Lower leg skin (tissue), 3 donors: ENCODE data around the gene FGFR2.

Source experiments
- POLR2A ChIP-seq, 2 donors: fragments of 450-650 bp; IDR thresholded peaks; one replicate each; pipeline ENCODE4 v1.6.1; 2016 to 2017; ENCODE audit warnings: antibody characterized with exemption in 2 of 2, mild to moderate bottlenecking in 1 of 2, moderate library complexity in 1 of 2
- TF ChIP-seq, protein P1 (sequence below), 3 donors: fragments of 450-650 bp; IDR thresholded peaks; one replicate each; pipeline ENCODE4 v1.5.1; 2016; ENCODE audit warnings: antibody characterized with exemption in 3 of 3, mild to moderate bottlenecking in 3 of 3, moderate library complexity in 2 of 3

DNA sequence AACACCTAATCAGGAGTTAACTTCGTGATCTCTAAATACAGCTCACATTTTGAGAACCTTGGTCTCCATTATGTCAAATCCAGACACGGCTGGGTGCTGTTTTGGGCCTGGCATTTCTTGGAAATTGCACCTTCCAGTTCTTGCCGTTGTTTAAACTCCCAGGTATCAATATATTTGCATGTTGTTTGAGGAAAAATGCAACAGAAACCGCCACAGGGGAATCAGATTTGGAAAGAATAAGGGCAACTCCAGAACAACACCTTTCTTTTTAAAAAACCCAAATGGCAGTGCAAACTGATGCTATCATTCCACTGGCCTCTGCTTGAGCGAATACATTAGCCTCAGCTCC lies 162.0 kb downstream of the FGFR2 start:
- TF ChIP-seq, protein P1, sequence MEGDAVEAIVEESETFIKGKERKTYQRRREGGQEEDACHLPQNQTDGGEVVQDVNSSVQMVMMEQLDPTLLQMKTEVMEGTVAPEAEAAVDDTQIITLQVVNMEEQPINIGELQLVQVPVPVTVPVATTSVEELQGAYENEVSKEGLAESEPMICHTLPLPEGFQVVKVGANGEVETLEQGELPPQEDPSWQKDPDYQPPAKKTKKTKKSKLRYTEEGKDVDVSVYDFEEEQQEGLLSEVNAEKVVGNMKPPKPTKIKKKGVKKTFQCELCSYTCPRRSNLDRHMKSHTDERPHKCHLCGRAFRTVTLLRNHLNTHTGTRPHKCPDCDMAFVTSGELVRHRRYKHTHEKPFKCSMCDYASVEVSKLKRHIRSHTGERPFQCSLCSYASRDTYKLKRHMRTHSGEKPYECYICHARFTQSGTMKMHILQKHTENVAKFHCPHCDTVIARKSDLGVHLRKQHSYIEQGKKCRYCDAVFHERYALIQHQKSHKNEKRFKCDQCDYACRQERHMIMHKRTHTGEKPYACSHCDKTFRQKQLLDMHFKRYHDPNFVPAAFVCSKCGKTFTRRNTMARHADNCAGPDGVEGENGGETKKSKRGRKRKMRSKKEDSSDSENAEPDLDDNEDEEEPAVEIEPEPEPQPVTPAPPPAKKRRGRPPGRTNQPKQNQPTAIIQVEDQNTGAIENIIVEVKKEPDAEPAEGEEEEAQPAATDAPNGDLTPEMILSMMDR (IDR thresholded peaks at IDR 0.05), result no peak
- TF ChIP-seq POLR2A (IDR thresholded peaks at IDR 0.05), result no peak
